ENCODE data around the gene RAB1A.

Gene RAB1A

DNA sequence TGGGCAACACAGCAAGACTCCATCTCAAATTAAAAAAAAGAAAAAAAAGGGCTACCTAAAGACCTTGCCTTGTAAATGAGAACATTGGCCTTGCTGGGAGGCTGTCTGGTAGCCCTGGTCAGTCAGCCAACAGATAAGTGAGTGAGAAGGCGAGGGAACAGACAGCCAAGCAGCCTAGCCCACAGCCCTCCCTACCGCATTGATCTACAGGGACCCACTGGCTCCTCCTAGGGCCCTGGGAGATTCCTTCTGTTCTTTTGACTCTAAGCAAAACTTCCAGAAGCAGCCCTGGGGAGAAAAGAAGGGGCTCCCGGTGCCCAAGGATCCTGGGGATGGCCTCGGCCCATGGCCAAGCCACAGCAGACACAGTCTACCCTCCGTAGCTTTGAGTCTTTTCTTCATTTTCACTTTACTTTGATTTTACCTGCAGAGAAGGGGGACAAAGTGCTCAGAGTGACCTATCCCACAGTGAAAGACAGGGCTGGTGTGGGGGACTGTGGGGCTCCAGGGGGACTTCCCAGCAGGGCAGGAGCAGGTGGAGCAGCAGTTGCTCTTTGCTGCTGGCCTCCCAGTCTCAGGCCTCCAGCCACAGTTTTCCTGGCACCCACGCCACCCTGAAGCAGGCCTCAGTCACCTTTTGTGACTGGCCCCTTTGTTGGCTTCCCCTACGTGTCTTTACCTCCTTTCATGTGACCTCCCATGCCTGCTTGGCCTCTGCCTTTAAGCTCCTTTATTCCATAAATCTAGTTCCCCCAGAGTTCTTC, 68.6 kb downstream of the RAB1A start:
- no CpG with 5 or more reads among the region's 7 CpGs for WGBS (ENCODE audit: extremely low coverage, insufficient coverage, low lambda C conversion rate)
- Histone ChIP-seq H3K4me2 (ENCODE audit: low read length) (no peak overlapping the region), H2BK5ac (ENCODE audit: low read length) (no peak overlapping the region), H3K4ac (ENCODE audit: low read depth, low read length) (no peak overlapping the region), H2BK120ac (ENCODE audit: low read depth, low read length) (no peak overlapping the region), H3K9ac (ENCODE audit: low read length) (no peak overlapping the region), H3K56ac (ENCODE audit: low read length) (no peak overlapping the region), H3K79me1 (ENCODE audit: low read length) (peaks cover 15% of the 10 kb centered on the region), H3K4me3 (ENCODE audit: low read length) (no peak overlapping the region), H2AK5ac (ENCODE audit: low read length) (no peak overlapping the region), H4K8ac (ENCODE audit: low read depth, low read length) (no peak overlapping the region), H3K18ac (ENCODE audit: low read length) (no peak overlapping the region), H3K79me2 (ENCODE audit: control insufficient read depth, insufficient read depth, low read length) (peaks cover 17% of the 10 kb centered on the region), H3K23ac (ENCODE audit: low read length) (no peak overlapping the region), H3K27ac (ENCODE audit: low read depth, low read length) (no peak overlapping the region), H2BK15ac (replicated peaks; ENCODE audit: low read depth) (no peak overlapping the region), H3K36me3 (ENCODE audit: control insufficient read depth, insufficient read depth, low read length) (no peaks in the 10 kb centered on the region), H3K27me3 (ENCODE audit: insufficient read depth, low read length, poor library complexity) (no peaks in the 10 kb centered on the region), H4K5ac (ENCODE audit: low read length) (no peak overlapping the region), H3K4me1 (ENCODE audit: control insufficient read depth, low read depth, low read length) (peaks cover 4% of the 10 kb centered on the region)
- no peak for DNase-seq

DNA sequence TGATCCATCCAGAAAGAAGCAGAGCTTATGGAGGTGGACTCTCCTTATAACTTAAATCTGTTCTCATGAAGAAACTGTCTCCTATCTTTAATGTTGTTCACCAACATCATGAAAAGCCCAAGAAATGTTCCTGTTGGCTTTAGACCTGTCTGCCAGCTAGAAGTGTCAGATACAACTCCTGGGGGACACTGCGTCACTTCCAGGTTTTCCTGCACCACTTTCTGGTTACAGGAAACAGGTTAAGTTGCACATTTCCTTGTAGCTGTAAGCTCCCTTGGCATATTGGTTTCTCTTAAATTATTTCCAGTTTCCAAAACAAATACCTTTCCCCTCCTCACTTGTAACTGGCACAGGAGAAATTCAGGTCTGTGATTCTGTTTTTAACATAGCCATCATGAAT, 70.8 kb downstream of the RAB1A start:
- Histone ChIP-seq H3K4me1 (ENCODE audit: control insufficient read depth, low read depth, low read length) (peaks cover 4% of the 10 kb centered on the region), H3K27me3 (ENCODE audit: insufficient read depth, low read length, poor library complexity) (no peaks in the 10 kb centered on the region), H2BK15ac (replicated peaks; ENCODE audit: low read depth) (no peak overlapping the region), H3K18ac (ENCODE audit: low read length) (no peak overlapping the region), H3K4me3 (ENCODE audit: low read length) (no peak overlapping the region), H2AK5ac (ENCODE audit: low read length) (no peak overlapping the region), H4K5ac (ENCODE audit: low read length) (no peak overlapping the region), H3K23ac (ENCODE audit: low read length) (no peak overlapping the region), H2BK120ac (ENCODE audit: low read depth, low read length) (no peak overlapping the region), H2BK5ac (ENCODE audit: low read length) (no peak overlapping the region), H3K79me1 (ENCODE audit: low read length) (peaks cover 13% of the 10 kb centered on the region), H3K56ac (ENCODE audit: low read length) (no peak overlapping the region), H3K9ac (ENCODE audit: low read length) (no peak overlapping the region), H3K4me2 (ENCODE audit: low read length) (no peak overlapping the region), H3K27ac (ENCODE audit: low read depth, low read length) (no peak overlapping the region), H3K4ac (ENCODE audit: low read depth, low read length) (no peak overlapping the region), H3K79me2 (ENCODE audit: control insufficient read depth, insufficient read depth, low read length) (peaks cover 13% of the 10 kb centered on the region), H4K8ac (ENCODE audit: low read depth, low read length) (no peak overlapping the region), H3K36me3 (ENCODE audit: control insufficient read depth, insufficient read depth, low read length) (no peaks in the 10 kb centered on the region)
- DNase-seq, result no peak
- WGBS (ENCODE audit: extremely low coverage, insufficient coverage, low lambda C conversion rate), result no CpG with 5 or more reads among the region's 1 CpG

DNA sequence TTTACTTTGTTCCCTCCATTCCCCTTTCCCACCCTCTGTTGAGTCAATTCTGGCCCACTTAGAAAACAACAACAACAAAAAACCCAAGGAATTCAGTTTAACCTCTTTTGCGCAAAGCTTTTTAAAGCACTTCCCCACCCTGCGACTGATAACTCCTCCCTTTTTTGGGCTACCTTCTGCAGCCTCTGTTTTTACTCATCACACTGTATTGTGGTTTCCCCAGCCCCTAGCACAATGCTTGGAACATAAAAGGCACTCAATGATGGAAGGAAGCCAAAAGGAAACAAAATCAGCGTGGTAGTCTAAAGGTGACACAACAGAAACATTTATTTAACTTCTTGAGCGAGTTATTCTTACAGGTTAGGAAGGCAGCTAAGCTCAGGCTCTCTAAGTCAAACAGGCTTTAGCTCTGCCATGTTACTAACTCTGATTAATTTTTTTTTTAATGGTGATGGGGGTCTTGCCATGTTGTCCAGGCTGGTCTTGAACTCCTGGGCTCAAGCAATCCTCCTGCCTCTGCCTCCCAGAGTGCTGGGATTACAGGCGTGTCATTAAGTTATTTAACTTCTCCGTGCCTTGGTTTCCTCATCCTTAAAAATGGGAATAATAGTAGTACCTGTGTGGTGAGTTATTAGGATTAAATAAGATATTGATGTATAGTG, 72.4 kb downstream of the RAB1A start:
- Histone ChIP-seq H3K18ac (ENCODE audit: low read length) (no peak overlapping the region), H3K9ac (ENCODE audit: low read length) (peak overlapping the region; percentile 80), H3K79me2 (ENCODE audit: control insufficient read depth, insufficient read depth, low read length) (peaks cover 9% of the 10 kb centered on the region), H3K27me3 (ENCODE audit: insufficient read depth, low read length, poor library complexity) (no peaks in the 10 kb centered on the region), H3K79me1 (ENCODE audit: low read length) (peaks cover 9% of the 10 kb centered on the region), H3K4ac (ENCODE audit: low read depth, low read length) (no peak overlapping the region), H3K4me2 (ENCODE audit: low read length) (peak overlapping the region; percentile 17), H3K4me1 (ENCODE audit: control insufficient read depth, low read depth, low read length) (peaks cover 4% of the 10 kb centered on the region), H3K27ac (ENCODE audit: low read depth, low read length) (no peak overlapping the region), H3K56ac (ENCODE audit: low read length) (peak overlapping the region; percentile 89), H4K5ac (ENCODE audit: low read length) (peak overlapping the region; percentile 21), H4K8ac (ENCODE audit: low read depth, low read length) (no peak overlapping the region), H3K36me3 (ENCODE audit: control insufficient read depth, insufficient read depth, low read length) (no peaks in the 10 kb centered on the region), H2BK15ac (replicated peaks; ENCODE audit: low read depth) (no peak overlapping the region), H2BK5ac (ENCODE audit: low read length) (no peak overlapping the region), H3K23ac (ENCODE audit: low read length) (no peak overlapping the region), H2AK5ac (ENCODE audit: low read length) (no peak overlapping the region), H3K4me3 (ENCODE audit: low read length) (peak overlapping the region; percentile 63), H2BK120ac (ENCODE audit: low read depth, low read length) (no peak overlapping the region)
- no peak for DNase-seq
- no CpG with 5 or more reads among the region's 6 CpGs for WGBS (ENCODE audit: extremely low coverage, insufficient coverage, low lambda C conversion rate)

DNA sequence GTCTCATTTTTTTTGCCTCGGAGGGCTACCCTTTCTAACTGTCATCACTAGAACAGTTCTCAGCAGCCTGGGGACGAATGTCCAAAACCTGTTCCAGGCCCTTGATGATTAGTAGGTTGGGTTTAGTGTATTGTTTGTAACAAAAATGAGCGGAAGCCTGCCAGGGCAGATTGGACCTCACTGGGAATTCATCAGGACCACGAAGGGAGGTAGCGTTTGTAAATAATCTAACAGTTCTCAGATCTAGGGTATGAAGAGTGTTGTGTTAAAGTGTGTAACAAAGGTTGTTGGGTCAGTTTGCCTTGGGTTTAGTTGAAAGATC, 72.9 kb downstream of the RAB1A start:
- Histone ChIP-seq H3K56ac (ENCODE audit: low read length) (peak overlapping the region; percentile 89), H2BK5ac (ENCODE audit: low read length) (no peak overlapping the region), H3K27ac (ENCODE audit: low read depth, low read length) (no peak overlapping the region), H4K5ac (ENCODE audit: low read length) (no peak overlapping the region), H3K79me1 (ENCODE audit: low read length) (peaks cover 9% of the 10 kb centered on the region), H3K27me3 (ENCODE audit: insufficient read depth, low read length, poor library complexity) (no peaks in the 10 kb centered on the region), H2AK5ac (ENCODE audit: low read length) (no peak overlapping the region), H2BK120ac (ENCODE audit: low read depth, low read length) (no peak overlapping the region), H3K4me1 (ENCODE audit: control insufficient read depth, low read depth, low read length) (peaks cover 4% of the 10 kb centered on the region), H3K36me3 (ENCODE audit: control insufficient read depth, insufficient read depth, low read length) (no peaks in the 10 kb centered on the region), H3K4me3 (ENCODE audit: low read length) (peak overlapping the region; percentile 63), H3K23ac (ENCODE audit: low read length) (no peak overlapping the region), H3K79me2 (ENCODE audit: control insufficient read depth, insufficient read depth, low read length) (peaks cover 9% of the 10 kb centered on the region), H3K4me2 (ENCODE audit: low read length) (peak overlapping the region; percentile 17), H3K18ac (ENCODE audit: low read length) (peak overlapping the region; percentile 12), H3K9ac (ENCODE audit: low read length) (peak overlapping the region; percentile 80), H3K4ac (ENCODE audit: low read depth, low read length) (no peak overlapping the region), H2BK15ac (replicated peaks; ENCODE audit: low read depth) (no peak overlapping the region), H4K8ac (ENCODE audit: low read depth, low read length) (no peak overlapping the region)
- no CpG with 5 or more reads among the region's 5 CpGs for WGBS (ENCODE audit: extremely low coverage, insufficient coverage, low lambda C conversion rate)
- DNase-seq, result no peak

DNA sequence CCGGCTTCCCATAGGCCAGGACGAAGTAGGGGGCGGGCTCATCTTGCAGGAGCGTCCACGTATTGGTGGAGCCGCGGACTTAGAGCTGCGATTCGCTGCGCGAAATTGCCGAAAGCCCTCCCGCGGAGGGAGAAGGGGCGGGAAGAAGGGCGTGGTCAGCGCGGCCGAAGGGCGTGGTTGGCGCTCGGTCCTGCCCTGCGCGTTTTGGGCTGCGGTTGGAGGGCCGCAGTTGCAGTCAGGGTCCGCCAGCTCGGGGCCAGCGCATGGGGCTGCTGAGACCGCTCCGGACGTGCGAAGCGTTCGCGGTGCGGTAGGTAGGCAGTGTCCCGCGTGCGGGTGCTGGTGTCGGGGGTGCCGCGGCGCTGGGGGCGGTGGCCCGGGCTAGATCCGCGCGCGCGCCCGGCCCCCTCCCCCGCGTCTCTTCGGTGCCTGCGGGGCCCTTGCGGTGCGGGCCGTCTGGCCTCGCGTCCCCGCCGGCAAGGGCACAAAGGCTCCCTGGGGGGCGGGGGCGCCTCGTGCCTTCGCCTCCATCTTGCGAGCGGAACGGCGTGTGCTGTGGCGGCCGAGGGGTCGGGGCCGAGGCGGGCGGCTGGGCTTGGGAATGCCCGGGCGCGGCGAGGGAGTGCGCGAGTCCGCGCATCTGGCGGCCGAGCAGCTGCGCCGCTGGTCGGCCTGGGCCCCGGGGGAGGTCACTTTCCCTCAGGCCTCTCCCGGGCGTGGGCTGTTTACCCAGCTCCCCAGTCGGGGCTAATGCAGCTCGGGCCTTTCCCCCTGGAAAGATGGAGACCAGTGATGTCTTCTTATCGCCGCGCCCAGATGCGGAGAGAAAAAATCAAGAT, 73.5 kb downstream of the RAB1A start, which contains the start of gene CEP68:
TSS of gene CEP68 (plus strand) at position 202 of the 839 bp plus-strand sequence. CDS start 13,029 bp downstream, outside the sequence.
- Histone ChIP-seq H3K79me1 (ENCODE audit: low read length) (peaks cover 8% of the 10 kb centered on the region), H3K9ac (ENCODE audit: low read length) (peak within 1 kb of the TSS; percentile 80), H2BK5ac (ENCODE audit: low read length) (no peak within 1 kb of the TSS), H4K8ac (ENCODE audit: low read depth, low read length) (no peak within 1 kb of the TSS), H3K4me1 (ENCODE audit: control insufficient read depth, low read depth, low read length) (peaks cover 4% of the 10 kb centered on the region), H3K4ac (ENCODE audit: low read depth, low read length) (no peak within 1 kb of the TSS), H3K36me3 (ENCODE audit: control insufficient read depth, insufficient read depth, low read length) (no peaks in the 10 kb centered on the region), H4K5ac (ENCODE audit: low read length) (no peak within 1 kb of the TSS), H3K4me2 (ENCODE audit: low read length) (peak within 1 kb of the TSS; percentile 52), H2BK120ac (ENCODE audit: low read depth, low read length) (no peak within 1 kb of the TSS), H3K27me3 (ENCODE audit: insufficient read depth, low read length, poor library complexity) (no peaks in the 10 kb centered on the region), H2BK15ac (replicated peaks; ENCODE audit: low read depth) (no peak within 1 kb of the TSS), H3K23ac (ENCODE audit: low read length) (no peak within 1 kb of the TSS), H3K79me2 (ENCODE audit: control insufficient read depth, insufficient read depth, low read length) (peaks cover 9% of the 10 kb centered on the region), H2AK5ac (ENCODE audit: low read length) (no peak within 1 kb of the TSS), H3K56ac (ENCODE audit: low read length) (peak within 1 kb of the TSS; percentile 89), H3K18ac (ENCODE audit: low read length) (peak within 1 kb of the TSS; percentile 12), H3K4me3 (ENCODE audit: low read length) (peak within 1 kb of the TSS; percentile 73), H3K27ac (ENCODE audit: low read depth, low read length) (no peak within 1 kb of the TSS)
- peak; percentile 99 for DNase-seq
- no CpG with 5 or more reads among the region's 99 CpGs for WGBS (ENCODE audit: extremely low coverage, insufficient coverage, low lambda C conversion rate)
